Panc1 (cell line): ENCODE measurements around the gene LDHA. TPM values are rescaled to one million over a fixed set of nuclear protein-coding genes. Genes with fewer than 3 reads are reported as not detected.
A peak's percentile ranks its signal among the peaks of the same experiment; 100 is the strongest.

Experiments used
- ATAC-seq: fragments of 200-7000 bp; cut with Tn5 transposase; 2 replicates; pipeline ENCODE4 v1.9.1; 2020; ENCODE audit warnings: mild to moderate bottlenecking, moderate library complexity
- BruUV-seq: library from RNA; stranded (reverse); fragments of 400-500 nt; replicated peaks from 2 replicates; lab custom pipeline; 2021; lab: Mats Ljungman, UMichigan
- CTCF ChIA-PET: fragments of 300-600 bp; sonication (Branson Sonifier 250); formaldehyde crosslinking; loops from one replicate; lab custom pipeline; 2022; ENCODE audit warnings: antibody characterized with exemption; lab: Charles Lee
- POLR2A ChIA-PET: fragments of 300-600 bp; sonication (Branson Sonifier 250); formaldehyde crosslinking; loops from one replicate; lab custom pipeline; 2022; ENCODE audit warnings: antibody characterized with exemption; lab: Charles Lee
- DNase-seq: peaks from one replicate; pipeline ENCODE4 v3.0.0-alpha.2; 2010; ENCODE audit warnings: low read depth, low spot score
- H3K27ac ChIP-seq: 2 replicates; pipeline ENCODE4 v1.5.1; 2011; ENCODE audit warnings: mild to moderate bottlenecking, low read length, inconsistent platforms
- H3K27me3 ChIP-seq: fragments of 200-500 bp; sonication (Bioruptor generic); 2 replicates; pipeline ENCODE4 v1.6.0; 2014; ENCODE audit warnings: low read length, inconsistent platforms; ENCODE audit not compliant: control insufficient read depth, insufficient read depth
- H3K36me3 ChIP-seq: fragments of 200-500 bp; sonication (Bioruptor generic); 2 replicates; pipeline ENCODE4 v1.5.1; 2014; ENCODE audit warnings: inconsistent platforms, mild to moderate bottlenecking, low read length, moderate library complexity; ENCODE audit not compliant: control insufficient read depth, insufficient read depth
- H3K4me1 ChIP-seq: 2 replicates; pipeline ENCODE4 v1.5.1; 2011; ENCODE audit warnings: inconsistent platforms, mild to moderate bottlenecking, low read length, moderate library complexity; ENCODE audit not compliant: control insufficient read depth, insufficient read depth
- H3K4me3 ChIP-seq, 2 experiments: 2 replicates each; pipeline ENCODE4 v1.5.1; 2011 to 2012; ENCODE audit warnings: low read depth in 2 of 2, low read length in 2 of 2, mild to moderate bottlenecking in 2 of 2, inconsistent platforms in 1 of 2, moderate library complexity in 1 of 2
- H3K9me3 ChIP-seq: fragments of 200-500 bp; sonication (Bioruptor generic); 2 replicates; pipeline ENCODE4 v1.5.1; 2014; ENCODE audit warnings: low read depth, mild to moderate bottlenecking, inconsistent platforms, low read length, moderate library complexity; ENCODE audit not compliant: control insufficient read depth, insufficient read depth
- CTCF ChIP-seq: fragments of 450-650 bp; IDR thresholded peaks from 2 replicates; pipeline ENCODE4 v1.5.1; 2017; ENCODE audit warnings: mild to moderate bottlenecking
- POLR2AphosphoS5 ChIP-seq: IDR thresholded peaks from 2 replicates; pipeline ENCODE4 v1.6.1; 2012; ENCODE audit warnings: mild to moderate bottlenecking, low read depth, low read length, moderate library complexity
- REST ChIP-seq, 2 experiments: IDR thresholded peaks; 2 replicates each; pipeline ENCODE4 v1.6.1; 2011 to 2012; ENCODE audit warnings: low read depth in 2 of 2, control low read depth in 1 of 2, low read length in 1 of 2, mild to moderate bottlenecking in 1 of 2, moderate library complexity in 1 of 2; ENCODE audit not compliant: insufficient read depth in 1 of 2
- SIN3A ChIP-seq: IDR thresholded peaks from 2 replicates; pipeline ENCODE4 v1.6.1; 2012; ENCODE audit warnings: low read depth, mild to moderate bottlenecking, low read length, moderate library complexity, borderline replicate concordance; ENCODE audit not compliant: insufficient read depth
- TCF7L2 ChIP-seq: IDR thresholded peaks from 2 replicates; pipeline ENCODE4 v1.6.1; 2011; ENCODE audit warnings: mild to moderate bottlenecking, low read depth, low read length, inconsistent platforms
- in situ Hi-C: cut with HindIII; loops from 2 replicates; pipeline ENCODE4 v1.10.0; 2016; ENCODE audit warnings: low sequenced_read_pairs, low pct_unique_long_range_greater_than_20kb
- intact Hi-C: fragments of 100-400 bp; cut with micrococcal nuclease; formaldehyde crosslinking; loops from one replicate; pipeline ENCODE4 v1.10.0; 2022; ENCODE audit not compliant: unreplicated experiment
- total RNA-seq: library from RNA; stranded (reverse); gene quantifications from one replicate; pipeline ENCODE4 v1.2.1, GENCODE V29; 2021; ENCODE audit not compliant: unreplicated experiment

The LDHA gene
- total RNA-seq, 1 experiment from 2014 or later, result 894 TPM

GRCh38 chr11:18394928-18395734 lies 768 bp downstream of the LDHA start:
- H3K27ac ChIP-seq, result peak overlapping the region; percentile 99
- POLR2A ChIA-PET, result interaction anchor here (0.6 to 2.2 kb wide), 10 partner anchors 11 to 1319 kb away, joined by 3 to 17 read pairs (median 3); no protein-coding TSS in a partner anchor
- intact Hi-C loops (no loop called here), in situ Hi-C loops (no loop called here)
- BruUV-seq, result TSS peak; percentile 72
- CTCF ChIA-PET, result interaction anchor here (0.6 kb wide), 1 partner anchor 12 kb away, joined by 7 read pairs; no protein-coding TSS in a partner anchor
- no peak for DNase-seq
- no peak; the same call in 1 of the 2 replicates for ATAC-seq
- no peaks in the 10 kb centered on the region for H3K9me3 ChIP-seq
- peaks cover 35% of the 10 kb centered on the region for H3K36me3 ChIP-seq
- no peak for TF ChIP-seq TCF7L2
- TF ChIP-seq SIN3A, result no peak
- no peak for TF ChIP-seq REST (IDR thresholded peaks at IDR 0.05; ENCODE audit: insufficient read depth in 1 of 2, low read depth in 2 of 2, low read length in 1 of 2)
- no peak for TF ChIP-seq POLR2AphosphoS5
- TF ChIP-seq CTCF, result no peak
- H3K4me1 ChIP-seq, result peaks cover 18% of the 10 kb centered on the region
- no peaks in the 10 kb centered on the region for H3K27me3 ChIP-seq
- H3K4me3 ChIP-seq, result peak overlapping the region; percentile 91 to 100

GRCh38 chr11:18395735-18396504 lies 1.6 kb downstream of the LDHA start:
- intact Hi-C loops, result no loop called here
- no peaks in the 10 kb centered on the region for H3K9me3 ChIP-seq
- H3K4me3 ChIP-seq, result peak overlapping the region; percentile 91 to 100
- H3K4me1 ChIP-seq, result peaks cover 18% of the 10 kb centered on the region
- no TSS peak for BruUV-seq
- no peaks in the 10 kb centered on the region for H3K27me3 ChIP-seq
- DNase-seq, result peak; percentile 96
- in situ Hi-C loops, result no loop called here
- ChIA-PET POLR2A (interaction anchor here (0.5 to 2.2 kb wide), 7 partner anchors 11 to 240 kb away, joined by 3 to 17 read pairs (median 3); no protein-coding TSS in a partner anchor), CTCF (no interaction called here)
- peak; percentile 93 for ATAC-seq
- no peak for TF ChIP-seq TCF7L2
- 0 out of 4 replicates have a peak, but pooled peaks of 1 of the 2 experiments have one; percentile 17 for TF ChIP-seq REST (IDR thresholded peaks at IDR 0.05; ENCODE audit: insufficient read depth in 1 of 2, low read depth in 2 of 2, low read length in 1 of 2)
- peak; percentile 80; the same call in 1 of the 2 replicates for TF ChIP-seq POLR2AphosphoS5
- TF ChIP-seq SIN3A, result peak; percentile 80; the same call in 1 of the 2 replicates
- H3K27ac ChIP-seq, result peak overlapping the region; percentile 99
- H3K36me3 ChIP-seq, result peaks cover 43% of the 10 kb centered on the region
